ENCODE results near the gene FAM222B.

DNA sequence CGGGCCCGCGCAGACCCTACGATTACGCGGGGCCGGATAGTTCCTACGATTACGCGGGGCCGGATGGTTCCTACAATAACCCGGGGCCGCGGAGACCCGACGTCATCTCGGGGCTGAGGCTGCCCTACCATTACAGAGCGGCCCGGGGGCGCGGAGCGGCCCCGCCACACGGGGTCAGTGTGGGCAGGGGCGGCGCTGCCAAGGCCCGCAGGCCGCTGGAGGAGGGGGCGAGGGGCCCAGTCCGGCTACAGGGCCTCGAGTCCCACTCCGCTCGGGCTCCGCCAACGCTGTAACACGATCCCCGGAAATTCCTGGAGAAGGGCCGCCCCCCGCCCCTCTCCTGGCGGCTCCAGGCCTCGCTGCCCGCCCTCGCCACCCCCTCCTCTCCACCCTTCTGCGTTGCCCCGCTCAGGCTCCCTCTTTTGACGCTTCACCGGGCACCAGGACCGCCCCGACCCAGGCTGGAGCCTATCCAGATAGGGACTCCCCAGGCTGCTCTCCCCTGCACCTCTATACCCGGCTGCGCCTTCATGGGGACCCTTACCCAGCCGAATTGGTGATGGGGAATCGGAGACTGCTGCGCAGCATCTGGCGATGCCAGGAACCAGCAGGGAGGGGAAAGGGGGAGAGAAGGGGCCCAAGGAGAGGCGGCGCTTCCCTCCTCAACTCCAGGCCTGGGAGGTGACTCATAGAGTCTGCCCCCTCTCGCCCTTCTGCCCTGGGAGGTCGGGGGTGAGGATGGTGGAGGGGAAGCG, 124.8 kb downstream of the FAM222B start, which contains the start of gene RAB34:
- peak; percentile 2; the same call in 1 of the 2 replicates for TF ChIP-seq CTCF (IDR thresholded peaks at IDR 0.05)
- TF ChIP-seq ZFX (IDR thresholded peaks at IDR 0.05; ENCODE audit: borderline replicate concordance), result no peak
